Gastrocnemius medialis (tissue), 4 donors: ENCODE data around the gene BICRAL.

Experiments
- POLR2A ChIP-seq, 2 donors: fragments of 450-650 bp; IDR thresholded peaks; one replicate each; pipeline ENCODE4 v1.6.1; 2017; ENCODE audit warnings: antibody characterized with exemption in 2 of 2, mild to moderate bottlenecking in 2 of 2, moderate library complexity in 2 of 2
- TF ChIP-seq, protein P1 (sequence below), 5 experiments: fragments of 450-650 bp in 3 of 5; fragments of 200-600 bp in 2 of 5; sonication (generic) in 2 of 5; IDR thresholded peaks in 4 of 5; conservative IDR thresholded peaks in 1 of 5; 1 replicate in 4 of 5; 2 replicates in 1 of 5; pipeline ENCODE4 v1.5.1; 2016 to 2019; ENCODE audit warnings: antibody characterized with exemption in 5 of 5, mild to moderate bottlenecking in 3 of 5, moderate library complexity in 3 of 5

- TF ChIP-seq, protein P1, sequence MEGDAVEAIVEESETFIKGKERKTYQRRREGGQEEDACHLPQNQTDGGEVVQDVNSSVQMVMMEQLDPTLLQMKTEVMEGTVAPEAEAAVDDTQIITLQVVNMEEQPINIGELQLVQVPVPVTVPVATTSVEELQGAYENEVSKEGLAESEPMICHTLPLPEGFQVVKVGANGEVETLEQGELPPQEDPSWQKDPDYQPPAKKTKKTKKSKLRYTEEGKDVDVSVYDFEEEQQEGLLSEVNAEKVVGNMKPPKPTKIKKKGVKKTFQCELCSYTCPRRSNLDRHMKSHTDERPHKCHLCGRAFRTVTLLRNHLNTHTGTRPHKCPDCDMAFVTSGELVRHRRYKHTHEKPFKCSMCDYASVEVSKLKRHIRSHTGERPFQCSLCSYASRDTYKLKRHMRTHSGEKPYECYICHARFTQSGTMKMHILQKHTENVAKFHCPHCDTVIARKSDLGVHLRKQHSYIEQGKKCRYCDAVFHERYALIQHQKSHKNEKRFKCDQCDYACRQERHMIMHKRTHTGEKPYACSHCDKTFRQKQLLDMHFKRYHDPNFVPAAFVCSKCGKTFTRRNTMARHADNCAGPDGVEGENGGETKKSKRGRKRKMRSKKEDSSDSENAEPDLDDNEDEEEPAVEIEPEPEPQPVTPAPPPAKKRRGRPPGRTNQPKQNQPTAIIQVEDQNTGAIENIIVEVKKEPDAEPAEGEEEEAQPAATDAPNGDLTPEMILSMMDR (IDR thresholded peaks at IDR 0.05 in 4 of 5, conservative IDR thresholded peaks at IDR 0.05 in 1 of 5), result no peak
- no peak for TF ChIP-seq POLR2A (IDR thresholded peaks at IDR 0.05)
These were observed 41.1 kb upstream of the BICRAL start for GRCh38 chr6:42740725-42741124.
